Neuronal stem cell (in vitro differentiated cells): ENCODE measurements around the gene OBSCN.

Source experiments
- DNase-seq: peaks from one replicate; pipeline ENCODE4 v3.0.0-alpha.2; 2013; ENCODE audit warnings: low spot score
- H2AFZ ChIP-seq: one replicate; pipeline ENCODE4 v1.6.1; 2013; ENCODE audit warnings: mild to moderate bottlenecking, low read length, inconsistent platforms
- H2AK5ac ChIP-seq: 2 replicates; pipeline ENCODE4 v1.6.1; 2013; ENCODE audit warnings: low read depth, mild to moderate bottlenecking, inconsistent platforms, low read length, moderate library complexity, mixed read lengths
- H2BK120ac ChIP-seq: 2 replicates; pipeline ENCODE4 v1.6.1; 2013; ENCODE audit warnings: low read depth, mild to moderate bottlenecking, inconsistent platforms, low read length, moderate library complexity, mixed read lengths
- H2BK12ac ChIP-seq: one replicate; pipeline ENCODE4 v1.6.1; 2013; ENCODE audit warnings: low read length, inconsistent platforms
- H2BK15ac ChIP-seq: 2 replicates; pipeline ENCODE4 v1.6.1; 2013; ENCODE audit warnings: mild to moderate bottlenecking, low read length, inconsistent platforms, mixed read lengths
- H2BK5ac ChIP-seq: one replicate; pipeline ENCODE4 v1.6.1; 2013; ENCODE audit warnings: inconsistent platforms, mild to moderate bottlenecking, low read length, moderate library complexity
- H3K14ac ChIP-seq: one replicate; pipeline ENCODE4 v1.6.1; 2013; ENCODE audit warnings: low read length, inconsistent platforms
- H3K18ac ChIP-seq: 2 replicates; pipeline ENCODE4 v1.6.1; 2013; ENCODE audit warnings: low read length, inconsistent platforms
- H3K23ac ChIP-seq: 2 replicates; pipeline ENCODE4 v1.6.1; 2013; ENCODE audit warnings: low read depth, mild to moderate bottlenecking, mixed read lengths, low read length, inconsistent platforms; ENCODE audit not compliant: poor library complexity
- H3K27ac ChIP-seq: replicated peaks from 3 replicates; pipeline ENCODE4 v1.5.1; 2013; ENCODE audit warnings: low read length, inconsistent platforms
- H3K27me3 ChIP-seq, 3 experiments: 2 replicates each; pipeline ENCODE4 v1.6.1; 2013; ENCODE audit warnings: low read length in 3 of 3, mild to moderate bottlenecking in 2 of 3, inconsistent platforms in 1 of 3, low read depth in 1 of 3, mixed read lengths in 1 of 3, moderate library complexity in 1 of 3; ENCODE audit not compliant: control insufficient read depth in 3 of 3, insufficient read depth in 3 of 3
- H3K36me3 ChIP-seq, 2 donors: replicated peaks in 1 of 2; 2 replicates each; pipeline ENCODE4 v1.6.1; 2013; ENCODE audit warnings: low read length in 2 of 2; ENCODE audit not compliant: control insufficient read depth in 2 of 2, insufficient read depth in 2 of 2
- H3K4ac ChIP-seq: 2 replicates; pipeline ENCODE4 v1.6.1; 2013; ENCODE audit warnings: inconsistent platforms, mild to moderate bottlenecking, low read length, moderate library complexity
- H3K4me1 ChIP-seq, 2 donors: 1 replicate in 1 of 2; 2 replicates in 1 of 2; pipeline ENCODE4 v1.6.1; 2013; ENCODE audit warnings: low read length in 2 of 2, low read depth in 1 of 2; ENCODE audit not compliant: control insufficient read depth in 2 of 2, insufficient read depth in 1 of 2
- H3K4me2 ChIP-seq: one replicate; pipeline ENCODE4 v1.6.1; 2013; ENCODE audit warnings: mild to moderate bottlenecking, low read length, inconsistent platforms; ENCODE audit not compliant: insufficient read depth, poor library complexity, severe bottlenecking
- H3K4me3 ChIP-seq, 2 donors: 2 replicates each; pipeline ENCODE4 v1.5.1; 2013; ENCODE audit warnings: low read length in 2 of 2, mild to moderate bottlenecking in 2 of 2, inconsistent platforms in 1 of 2, moderate library complexity in 1 of 2
- H3K79me1 ChIP-seq: one replicate; pipeline ENCODE4 v1.6.1; 2013; ENCODE audit warnings: low read depth, mild to moderate bottlenecking, inconsistent platforms, low read length, moderate library complexity
- H3K9ac ChIP-seq: one replicate; pipeline ENCODE4 v1.6.1; 2013; ENCODE audit warnings: mild to moderate bottlenecking, low read depth, low read length, inconsistent platforms; ENCODE audit not compliant: poor library complexity
- H3K9me3 ChIP-seq, 2 donors: replicated peaks in 1 of 2; 2 replicates each; pipeline versions ENCODE3 to v1.6.1; 2013; ENCODE audit warnings: low read length in 2 of 2, mild to moderate bottlenecking in 2 of 2, inconsistent platforms in 1 of 2, low read depth in 1 of 2, mixed read lengths in 1 of 2, moderate library complexity in 1 of 2; ENCODE audit not compliant: control insufficient read depth in 2 of 2, insufficient read depth in 1 of 2
- H4K8ac ChIP-seq: one replicate; pipeline ENCODE4 v1.6.1; 2013; ENCODE audit warnings: low read depth, mild to moderate bottlenecking, inconsistent platforms, low read length, moderate library complexity
- H4K91ac ChIP-seq: one replicate; pipeline ENCODE4 v1.6.1; 2013; ENCODE audit warnings: low read length, low read depth, mild to moderate bottlenecking, inconsistent platforms; ENCODE audit not compliant: poor library complexity
- WGBS, 2 donors: extraction: QIAGEN DNeasy Blood & Tissue Kit; methylation state at CpG; one replicate each; pipeline ENCODE4 v1.1.7; 2013; ENCODE audit warnings: missing lambda C conversion rate in 2 of 2, mixed read lengths in 1 of 2; ENCODE audit not compliant: insufficient read length in 2 of 2, insufficient replicate concordance in 1 of 2; ENCODE audit errors: extremely low coverage in 2 of 2; 5-methylcytosine and 5-hydroxymethylcytosine counted together

The OBSCN gene

GRCh38 chr1:228398741-228399461 is 191.1 kb downstream of the OBSCN start:
- no peak overlapping the region for H3K9ac ChIP-seq
- H2AK5ac ChIP-seq: no peak overlapping the region
- peaks cover 14% of the 10 kb centered on the region for H3K79me1 ChIP-seq
- H2BK15ac ChIP-seq: no peak overlapping the region
- H3K9me3 ChIP-seq: no peaks in the 10 kb centered on the region
- no peak overlapping the region for H3K18ac ChIP-seq
- H2BK120ac ChIP-seq: no peak overlapping the region
- no CpG with 5 or more reads among the region's 12 CpGs for WGBS, 2 donors
- H3K4me2 ChIP-seq: no peak overlapping the region
- no peak overlapping the region for H3K4me3 ChIP-seq
- H3K27me3 ChIP-seq: no peaks in the 10 kb centered on the region
- H3K36me3 ChIP-seq: peaks cover 43 to 97% of the 10 kb centered on the region in 2 donors
- H3K4me1 ChIP-seq: peaks cover 0 to 8% of the 10 kb centered on the region in 2 donors
- H3K27ac ChIP-seq: no peak overlapping the region
- peak overlapping the region; percentile 6 for H2BK12ac ChIP-seq
- DNase-seq: no peak
- no peak overlapping the region for H4K91ac ChIP-seq
- peak overlapping the region; percentile 16 for H3K23ac ChIP-seq
- no peak overlapping the region for H4K8ac ChIP-seq
- H2AFZ ChIP-seq: no peak overlapping the region
- no peak overlapping the region for H3K4ac ChIP-seq
- no peak overlapping the region for H3K14ac ChIP-seq
- H2BK5ac ChIP-seq: no peak overlapping the region

- Histone ChIP-seq H3K18ac (no peak overlapping the region), H4K8ac (no peak overlapping the region), H3K23ac (no peak overlapping the region), H3K36me3 (peaks cover 40 to 97% of the 10 kb centered on the region in 2 donors), H3K27ac (no peak overlapping the region), H3K79me1 (peaks cover 14% of the 10 kb centered on the region), H2BK15ac (no peak overlapping the region), H2BK12ac (no peak overlapping the region), H4K91ac (no peak overlapping the region), H3K4ac (no peak overlapping the region), H3K14ac (no peak overlapping the region), H3K4me1 (peaks cover 2 to 8% of the 10 kb centered on the region in 2 donors), H2AK5ac (no peak overlapping the region), H3K27me3 (no peaks in the 10 kb centered on the region), H3K9ac (no peak overlapping the region), H2BK5ac (no peak overlapping the region), H3K4me3 (no peak overlapping the region), H3K4me2 (no peak overlapping the region), H2AFZ (no peak overlapping the region), H3K9me3 (no peaks in the 10 kb centered on the region), H2BK120ac (no peak overlapping the region)
- DNase-seq: no peak
- no CpG with 5 or more reads among the region's 14 CpGs for WGBS, 2 donors
Measured at GRCh38 chr1:228399531-228400236, 191.8 kb downstream of the OBSCN start.

- H2AFZ ChIP-seq: no peak overlapping the region
- H3K23ac ChIP-seq: no peak overlapping the region
- H3K14ac ChIP-seq: no peak overlapping the region
- H2BK5ac ChIP-seq: no peak overlapping the region
- no peak overlapping the region for H3K9ac ChIP-seq
- H4K8ac ChIP-seq: no peak overlapping the region
- H2BK120ac ChIP-seq: no peak overlapping the region
- no peaks in the 10 kb centered on the region for H3K27me3 ChIP-seq
- H3K4me3 ChIP-seq: no peak overlapping the region
- H3K4me1 ChIP-seq: peaks cover 7 to 12% of the 10 kb centered on the region in 2 donors
- no peaks in the 10 kb centered on the region for H3K9me3 ChIP-seq
- no peak for DNase-seq
- peaks cover 14% of the 10 kb centered on the region for H3K79me1 ChIP-seq
- WGBS, 2 donors: no CpG with 5 or more reads among the region's 11 CpGs
- no peak overlapping the region for H3K18ac ChIP-seq
- H2AK5ac ChIP-seq: no peak overlapping the region
- peaks cover 35 to 96% of the 10 kb centered on the region in 2 donors for H3K36me3 ChIP-seq
- H2BK15ac ChIP-seq: no peak overlapping the region
- H3K4ac ChIP-seq: no peak overlapping the region
- H4K91ac ChIP-seq: no peak overlapping the region
- H3K4me2 ChIP-seq: no peak overlapping the region
- no peak overlapping the region for H2BK12ac ChIP-seq
- no peak overlapping the region for H3K27ac ChIP-seq
Measured at GRCh38 chr1:228400237-228400651, 192.4 kb downstream of the OBSCN start.

- Histone ChIP-seq H3K4me1 (peaks cover 13 to 17% of the 10 kb centered on the region in 2 donors), H2AK5ac (no peak overlapping the region), H3K27me3 (no peaks in the 10 kb centered on the region), H3K79me1 (peaks cover 14% of the 10 kb centered on the region), H2BK120ac (no peak overlapping the region), H3K14ac (no peak overlapping the region), H3K36me3 (peaks cover 34 to 90% of the 10 kb centered on the region in 2 donors), H3K27ac (no peak overlapping the region), H3K9ac (peak overlapping the region; percentile 30), H2BK5ac (no peak overlapping the region), H3K9me3 (no peaks in the 10 kb centered on the region), H3K4ac (no peak overlapping the region), H3K4me2 (no peak overlapping the region), H3K4me3 (no peak overlapping the region), H2BK12ac (no peak overlapping the region), H2BK15ac (no peak overlapping the region), H2AFZ (no peak overlapping the region), H4K8ac (no peak overlapping the region), H3K18ac (no peak overlapping the region), H3K23ac (peak overlapping the region; percentile 83), H4K91ac (no peak overlapping the region)
- DNase-seq: no peak
- no CpG with 5 or more reads among the region's 19 CpGs for WGBS, 2 donors
Measured at GRCh38 chr1:228400692-228401454, 193.0 kb downstream of the OBSCN start.
